Fibroblast of lung (primary cell): ENCODE results near the gene EPHA1.

Experiments used
- EZH2 ChIP-seq: IDR thresholded peaks from 2 replicates; pipeline ENCODE4 v1.5.1; 2012; ENCODE audit warnings: low read length, control low read depth, mild to moderate bottlenecking; ENCODE audit errors: missing control alignments
- TF ChIP-seq, protein P1 (sequence below), 2 donors: IDR thresholded peaks in 1 of 2; conservative IDR thresholded peaks in 1 of 2; 1 replicate in 1 of 2; 2 replicates in 1 of 2; pipeline ENCODE4 v1.5.1; 2011 to 2012; ENCODE audit warnings: low read length in 2 of 2, control low read depth in 1 of 2, inconsistent platforms in 1 of 2, low read depth in 1 of 2, mild to moderate bottlenecking in 1 of 2

DNA sequence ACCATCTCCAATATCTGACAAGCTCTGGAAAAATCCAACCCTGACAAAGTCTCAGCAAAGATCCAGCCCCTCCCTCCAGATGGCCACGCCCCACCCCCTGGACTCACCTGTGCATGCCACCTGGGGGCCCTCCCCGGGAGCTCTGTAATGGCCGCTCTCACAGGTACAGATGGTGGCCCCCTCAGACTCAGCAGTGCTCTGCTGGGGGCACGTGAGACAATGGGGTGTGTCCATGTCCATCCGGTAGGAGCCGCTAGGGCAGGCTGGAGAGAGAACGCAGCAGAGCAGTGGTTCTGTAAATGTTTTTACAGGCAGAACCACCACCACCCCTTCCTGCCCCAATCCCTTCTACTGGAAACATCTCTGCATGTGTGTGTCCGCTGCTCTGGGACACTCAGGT, 9.5 kb downstream of the EPHA1 start:
- TF ChIP-seq, protein P1, sequence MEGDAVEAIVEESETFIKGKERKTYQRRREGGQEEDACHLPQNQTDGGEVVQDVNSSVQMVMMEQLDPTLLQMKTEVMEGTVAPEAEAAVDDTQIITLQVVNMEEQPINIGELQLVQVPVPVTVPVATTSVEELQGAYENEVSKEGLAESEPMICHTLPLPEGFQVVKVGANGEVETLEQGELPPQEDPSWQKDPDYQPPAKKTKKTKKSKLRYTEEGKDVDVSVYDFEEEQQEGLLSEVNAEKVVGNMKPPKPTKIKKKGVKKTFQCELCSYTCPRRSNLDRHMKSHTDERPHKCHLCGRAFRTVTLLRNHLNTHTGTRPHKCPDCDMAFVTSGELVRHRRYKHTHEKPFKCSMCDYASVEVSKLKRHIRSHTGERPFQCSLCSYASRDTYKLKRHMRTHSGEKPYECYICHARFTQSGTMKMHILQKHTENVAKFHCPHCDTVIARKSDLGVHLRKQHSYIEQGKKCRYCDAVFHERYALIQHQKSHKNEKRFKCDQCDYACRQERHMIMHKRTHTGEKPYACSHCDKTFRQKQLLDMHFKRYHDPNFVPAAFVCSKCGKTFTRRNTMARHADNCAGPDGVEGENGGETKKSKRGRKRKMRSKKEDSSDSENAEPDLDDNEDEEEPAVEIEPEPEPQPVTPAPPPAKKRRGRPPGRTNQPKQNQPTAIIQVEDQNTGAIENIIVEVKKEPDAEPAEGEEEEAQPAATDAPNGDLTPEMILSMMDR (conservative IDR thresholded peaks at IDR 0.05 in 1 of 2, IDR thresholded peaks at IDR 0.05 in 1 of 2; ENCODE audit: low read depth in 1 of 2, low read length in 2 of 2): no peak
- TF ChIP-seq EZH2: no peak
